H9 (cell line): ENCODE measurements around the gene TRPM2. TPM values are rescaled to one million over a fixed set of nuclear protein-coding genes. Genes with fewer than 3 reads are reported as not detected.

ENCODE experiments used
- DNase-seq: peaks from one replicate; pipeline ENCODE4 v3.0.0-alpha.2; 2017
- H2AFZ ChIP-seq: one replicate; pipeline ENCODE4 v1.6.1; 2013; ENCODE audit warnings: mild to moderate bottlenecking, low read length, control low read depth, moderate library complexity
- H2AK5ac ChIP-seq: 2 replicates; pipeline ENCODE4 v1.6.1; 2013; ENCODE audit warnings: low read length, control low read depth, mixed read lengths; ENCODE audit not compliant: insufficient read length
- H2BK120ac ChIP-seq: one replicate; pipeline ENCODE4 v1.6.1; 2013; ENCODE audit warnings: low read depth, mild to moderate bottlenecking, low read length, control low read depth, inconsistent platforms; ENCODE audit not compliant: poor library complexity, severe bottlenecking
- H2BK12ac ChIP-seq: 2 replicates; pipeline ENCODE4 v1.6.1; 2013; ENCODE audit warnings: low read length, control low read depth, mixed read lengths, low read depth; ENCODE audit not compliant: insufficient read length
- H2BK15ac ChIP-seq: 2 replicates; pipeline ENCODE4 v1.6.1; 2013; ENCODE audit warnings: low read depth, low read length, control low read depth
- H2BK20ac ChIP-seq: one replicate; pipeline ENCODE4 v1.6.1; 2013; ENCODE audit warnings: low read depth, mild to moderate bottlenecking, low read length, control low read depth, inconsistent platforms; ENCODE audit not compliant: poor library complexity, severe bottlenecking
- H2BK5ac ChIP-seq: 2 replicates; pipeline ENCODE4 v1.6.1; 2013; ENCODE audit warnings: low read length, control low read depth, mixed read lengths; ENCODE audit not compliant: insufficient read length
- H3K14ac ChIP-seq: 2 replicates; pipeline ENCODE4 v1.6.1; 2013; ENCODE audit warnings: low read length, control low read depth; ENCODE audit not compliant: insufficient read depth
- H3K18ac ChIP-seq: 2 replicates; pipeline ENCODE4 v1.6.1; 2013; ENCODE audit warnings: low read depth, mild to moderate bottlenecking, mixed read lengths, low read length, control low read depth; ENCODE audit not compliant: insufficient read length
- H3K23ac ChIP-seq: 2 replicates; pipeline ENCODE4 v1.6.1; 2013; ENCODE audit warnings: low read length, control low read depth, mixed read lengths, low read depth; ENCODE audit not compliant: insufficient read length
- H3K23me2 ChIP-seq: 2 replicates; pipeline ENCODE4 v1.6.1; 2013; ENCODE audit warnings: low read depth, mild to moderate bottlenecking, mixed read lengths, low read length, control low read depth; ENCODE audit not compliant: insufficient read length, poor library complexity, severe bottlenecking
- H3K27ac ChIP-seq: 2 replicates; pipeline ENCODE4 v1.5.1; 2013; ENCODE audit warnings: low read length, control low read depth, mixed read lengths, low read depth; ENCODE audit not compliant: insufficient read length
- H3K27me3 ChIP-seq: 2 replicates; pipeline ENCODE4 v1.6.1; 2013; ENCODE audit warnings: low read length, control low read depth, inconsistent platforms; ENCODE audit not compliant: insufficient read depth
- H3K4ac ChIP-seq: 2 replicates; pipeline ENCODE4 v1.6.1; 2013; ENCODE audit warnings: low read depth, mild to moderate bottlenecking, control low read depth, inconsistent platforms, low read length, moderate library complexity
- H3K4me1 ChIP-seq: 2 replicates; pipeline ENCODE4 v1.6.1; 2013; ENCODE audit warnings: low read length, control low read depth, inconsistent platforms; ENCODE audit not compliant: insufficient read depth
- H3K4me2 ChIP-seq: 2 replicates; pipeline ENCODE4 v1.6.1; 2013; ENCODE audit warnings: low read length, control low read depth, mixed read lengths; ENCODE audit not compliant: insufficient read length, insufficient read depth
- H3K56ac ChIP-seq: 2 replicates; pipeline ENCODE4 v1.6.1; 2013; ENCODE audit warnings: low read depth, mild to moderate bottlenecking, mixed read lengths, low read length, control low read depth; ENCODE audit not compliant: insufficient read length
- H3K79me1 ChIP-seq: 2 replicates; pipeline ENCODE4 v1.6.1; 2013; ENCODE audit warnings: low read depth, mild to moderate bottlenecking, moderate library complexity, low read length, control low read depth, inconsistent platforms; ENCODE audit not compliant: insufficient read depth, poor library complexity, severe bottlenecking
- H3K79me2 ChIP-seq: 2 replicates; pipeline ENCODE4 v1.6.1; 2013; ENCODE audit warnings: low read length, control low read depth, inconsistent platforms; ENCODE audit not compliant: insufficient read depth
- H3K9ac ChIP-seq: 2 replicates; pipeline ENCODE4 v1.6.1; 2013; ENCODE audit warnings: low read length, control low read depth, mixed read lengths; ENCODE audit not compliant: insufficient read length; ENCODE audit errors: extremely low read depth
- H3K9me3 ChIP-seq: one replicate; pipeline ENCODE4 v1.6.1; 2013; ENCODE audit warnings: low read depth, low read length, inconsistent platforms; ENCODE audit not compliant: control insufficient read depth
- H3T11ph ChIP-seq: one replicate; pipeline ENCODE4 v1.6.1; 2013; ENCODE audit warnings: mild to moderate bottlenecking, low read length, control low read depth, inconsistent platforms
- H4K20me1 ChIP-seq: one replicate; pipeline ENCODE4 v1.6.1; 2013; ENCODE audit not compliant: control insufficient read depth, insufficient read length, insufficient read depth
- H4K5ac ChIP-seq: 2 replicates; pipeline ENCODE4 v1.6.1; 2013; ENCODE audit warnings: low read depth, mild to moderate bottlenecking, mixed read lengths, low read length, control low read depth; ENCODE audit not compliant: insufficient read length
- H4K8ac ChIP-seq: replicated peaks from 2 replicates; pipeline ENCODE4 v1.6.1; 2013; ENCODE audit warnings: low read length, control low read depth, mixed read lengths, low read depth; ENCODE audit not compliant: insufficient read length
- H4K91ac ChIP-seq: 2 replicates; pipeline ENCODE4 v1.6.1; 2013; ENCODE audit warnings: low read depth, mild to moderate bottlenecking, moderate library complexity, mixed read lengths, low read length, control low read depth; ENCODE audit not compliant: insufficient read length
- H3K27ac Mint-ChIP-seq, 3 experiments: 2 replicates in 2 of 3; 3 replicates in 1 of 3; pipeline ENCODE4 v1.8.0; 2020 to 2021; ENCODE audit warnings: mixed read lengths in 3 of 3, mild to moderate bottlenecking in 1 of 3, moderate library complexity in 1 of 3
- H3K27me3 Mint-ChIP-seq: 2 replicates; pipeline ENCODE4 v1.8.0; 2021; ENCODE audit warnings: low read depth, mild to moderate bottlenecking, moderate library complexity, mixed read lengths
- H3K36me3 Mint-ChIP-seq, 3 experiments: 2 replicates in 2 of 3; 3 replicates in 1 of 3; pipeline ENCODE4 v1.8.0; 2020 to 2021; ENCODE audit warnings: low read depth in 3 of 3, mixed read lengths in 3 of 3; ENCODE audit not compliant: insufficient read depth in 1 of 3
- H3K4me1 Mint-ChIP-seq, 2 experiments: 2 replicates each; pipeline ENCODE4 v1.8.0; 2020; ENCODE audit warnings: mixed read lengths in 2 of 2
- H3K4me3 Mint-ChIP-seq, 2 experiments: 2 replicates in 1 of 2; 3 replicates in 1 of 2; pipeline ENCODE4 v1.8.0; 2020 to 2021; ENCODE audit warnings: mild to moderate bottlenecking in 2 of 2, mixed read lengths in 2 of 2, moderate library complexity in 1 of 2
- H3K9me3 Mint-ChIP-seq, 2 experiments: 2 replicates in 1 of 2; 3 replicates in 1 of 2; pipeline ENCODE4 v1.8.0; 2020; ENCODE audit warnings: mild to moderate bottlenecking in 2 of 2, mixed read lengths in 2 of 2, moderate library complexity in 1 of 2
- CTCF ChIP-seq: fragments of 200-600 bp; sonication (generic); conservative IDR thresholded peaks from 3 replicates; pipeline ENCODE4 v1.8.0; 2021; ENCODE audit warnings: antibody characterized with exemption, mild to moderate bottlenecking
- WGBS: extraction: QIAGEN DNeasy Blood & Tissue Kit; methylation state at CpG from one replicate; pipeline ENCODE4 v1.1.7; 2013; ENCODE audit warnings: missing lambda C conversion rate, low lambda C conversion rate, mixed read lengths; ENCODE audit not compliant: insufficient read length; ENCODE audit errors: extremely low coverage; 5-methylcytosine and 5-hydroxymethylcytosine counted together
- total RNA-seq: library from RNA; stranded (reverse); gene quantifications from 2 replicates; pipeline ENCODE4 v1.2.1, GENCODE V29; 2021

TRPM2 gene
- total RNA-seq, 1 experiment from 2014 or later, result 0.68 TPM

GRCh38 chr21:44313451-44313850, 40.0 kb upstream of the TRPM2 start:
- Histone ChIP-seq H3K23ac (no peak overlapping the region), H3K4ac (no peak overlapping the region), H3K79me2 (no peaks in the 10 kb centered on the region), H2AFZ (no peak overlapping the region), H3K4me2 (no peak overlapping the region), H4K5ac (no peak overlapping the region), H3K23me2 (no peaks in the 10 kb centered on the region), H3K14ac (no peak overlapping the region), H3K56ac (no peak overlapping the region), H2BK15ac (no peak overlapping the region), H3K9me3 (no peaks in the 10 kb centered on the region), H3K79me1 (no peaks in the 10 kb centered on the region), H3T11ph (no peak overlapping the region), H4K20me1 (no peaks in the 10 kb centered on the region), H3K27ac (no peak overlapping the region), H2AK5ac (no peak overlapping the region), H4K8ac (no peak overlapping the region), H2BK5ac (no peak overlapping the region), H3K27me3 (no peaks in the 10 kb centered on the region), H4K91ac (no peak overlapping the region), H2BK120ac (no peak overlapping the region), H3K18ac (no peak overlapping the region), H2BK12ac (no peak overlapping the region), H3K4me1 (no peaks in the 10 kb centered on the region), H3K9ac (no peak overlapping the region), H2BK20ac (no peak overlapping the region)
- H3K36me3 Mint-ChIP-seq, result peaks cover 8 to 24% (median 21%) of the 10 kb centered on the region in 3 experiments
- no peaks in the 10 kb centered on the region for H3K27me3 Mint-ChIP-seq
- no peak for TF ChIP-seq CTCF
- no peak for DNase-seq
- no peak overlapping the region for H3K4me3 Mint-ChIP-seq
- WGBS, result no CpG with 5 or more reads among the region's 13 CpGs
- peaks cover 2 to 4% of the 10 kb centered on the region in 2 experiments; a peak in 2 of 4 replicates for H3K4me1 Mint-ChIP-seq
- H3K27ac Mint-ChIP-seq, result no peak overlapping the region
- H3K9me3 Mint-ChIP-seq, result no peaks in the 10 kb centered on the region
